OCI-M2 (cell line): ENCODE results near the gene NINL.

Source experiments
- DNase-seq: peaks from one replicate; lab custom pipeline; 2025; ENCODE audit not compliant: unreplicated experiment; lab: John Stamatoyannopoulos, UW

Gene NINL

GRCh38 chr20:25468126-25469075 is 116.9 kb downstream of the NINL start:
- DNase-seq: no peak

GRCh38 chr20:25467441-25467840 is 117.9 kb downstream of the NINL start:
- DNase-seq: no peak

- DNase-seq: no peak
These were observed 118.5 kb downstream of the NINL start for GRCh38 chr20:25466846-25467245.

GRCh38 chr20:25465243-25466135 is 119.8 kb downstream of the NINL start:
- no peak for DNase-seq

- no peak for DNase-seq
These were observed 120.7 kb downstream of the NINL start for GRCh38 chr20:25464501-25465242.

- DNase-seq: no peak
These were observed 123.4 kb downstream of the NINL start for GRCh38 chr20:25461786-25462545.

GRCh38 chr20:25461281-25461650 is 124.1 kb downstream of the NINL start:
- DNase-seq: no peak

GRCh38 chr20:25460566-25461280 is 124.6 kb downstream of the NINL start:
- DNase-seq: no peak

- DNase-seq: no peak
These were observed 125.3 kb downstream of the NINL start for GRCh38 chr20:25459916-25460535.

GRCh38 chr20:25459111-25459830 is 126.1 kb downstream of the NINL start:
- DNase-seq: no peak

GRCh38 chr20:25457886-25458680 is 127.2 kb downstream of the NINL start:
- DNase-seq: no peak

- no peak for DNase-seq
These were observed 131.0 kb downstream of the NINL start for GRCh38 chr20:25454153-25454900.

GRCh38 chr20:25453035-25453810 is 132.1 kb downstream of the NINL start:
- DNase-seq: no peak

- DNase-seq: no peak
These were observed 133.0 kb downstream of the NINL start for GRCh38 chr20:25452333-25452732.

GRCh38 chr20:25447671-25448070 is 137.7 kb downstream of the NINL start:
- no peak for DNase-seq

- no peak for DNase-seq
These were observed 140.8 kb downstream of the NINL start for GRCh38 chr20:25444556-25444955.
